GM19351 (cell line): ENCODE data around the gene C3.
"Not testable (repeated sequence)": the region's sequence is repeated elsewhere in the genome, so short reads cannot be mapped to it uniquely, and the experiment has no call there.

ENCODE experiments used
- ATAC-seq: cut with Tn5 transposase; IDR thresholded peaks from one replicate; pipeline ENCODE4 v1.9.1; 2021; ENCODE audit warnings: mild to moderate bottlenecking, moderate library complexity; ENCODE audit not compliant: unreplicated experiment

Gene C3

GRCh38 chr19:6693056-6693471 is 27.4 kb downstream of the C3 start:
- no peak for ATAC-seq

- ATAC-seq, result no peak
These were observed 28.4 kb downstream of the C3 start for GRCh38 chr19:6692027-6692426.

- ATAC-seq, result no peak
These were observed 29.1 kb downstream of the C3 start for GRCh38 chr19:6691342-6691741.

GRCh38 chr19:6690160-6690885 is 30.1 kb downstream of the C3 start:
- no peak for ATAC-seq

GRCh38 chr19:6687114-6687513 is 33.3 kb downstream of the C3 start:
- ATAC-seq, result no peak

- ATAC-seq, result no peak
These were observed 33.8 kb downstream of the C3 start for GRCh38 chr19:6686628-6686975.

GRCh38 chr19:6685962-6686627 is 34.4 kb downstream of the C3 start:
- no peak for ATAC-seq

- ATAC-seq, result no peak
These were observed 35.0 kb downstream of the C3 start for GRCh38 chr19:6685482-6685881.

- no peak for ATAC-seq
These were observed 36.5 kb downstream of the C3 start for GRCh38 chr19:6683971-6684370.

- no peak for ATAC-seq
These were observed 37.8 kb downstream of the C3 start for GRCh38 chr19:6682607-6683128.

GRCh38 chr19:6680141-6680540 is 40.3 kb downstream of the C3 start:
- ATAC-seq, result no peak

GRCh38 chr19:6679139-6679538 is 41.3 kb downstream of the C3 start:
- ATAC-seq, result no peak

- ATAC-seq, result no peak
These were observed 41.8 kb downstream of the C3 start for GRCh38 chr19:6678690-6679109.

- no peak for ATAC-seq
These were observed 42.4 kb downstream of the C3 start for GRCh38 chr19:6677883-6678689.

GRCh38 chr19:6677495-6677882 is 43.0 kb downstream of the C3 start:
- no peak for ATAC-seq

- no peak for ATAC-seq
These were observed 44.2 kb downstream of the C3 start for GRCh38 chr19:6676288-6676687.

- ATAC-seq, result no peak
These were observed 45.6 kb downstream of the C3 start for GRCh38 chr19:6674868-6675305.

GRCh38 chr19:6674408-6674807 is 46.0 kb downstream of the C3 start:
- not testable (repeated sequence) for ATAC-seq

- no peak for ATAC-seq
These were observed 47.7 kb downstream of the C3 start for GRCh38 chr19:6672693-6673290.

- no peak for ATAC-seq
These were observed 48.5 kb downstream of the C3 start for GRCh38 chr19:6671960-6672359.

- ATAC-seq, result no peak
These were observed 51.8 kb downstream of the C3 start for GRCh38 chr19:6668691-6669090.
